ENCODE measurements around the gene RBP4. TPM values are rescaled to one million over a fixed set of nuclear protein-coding genes. Genes with fewer than 3 reads are reported as not detected.

Gene RBP4
- total and polyA plus RNA-seq, 10 of the 15 experiments (the other 5 are each of a cell fraction or from before 2014, with no cell fraction given) = 1.2 TPM; not detected in 9

- in situ Hi-C loops (cut with MboI) = no loop called here
- Histone ChIP-seq H3K27me3 (replicated peaks in 1 of 2; ENCODE audit: control insufficient read depth in 2 of 2, insufficient read depth in 2 of 2, low read length in 1 of 2) (peaks cover 0 to 3% of the 10 kb centered on the region in 2 experiments; a peak in 1 of 4 replicates), H4K20me1 (ENCODE audit: control insufficient read depth, insufficient read depth) (no peaks in the 10 kb centered on the region), H2AFZ (ENCODE audit: control insufficient read depth, low read depth, low read length) (no peak overlapping the region), H3K4me2 (ENCODE audit: control insufficient read depth, insufficient read depth) (no peak overlapping the region), H3K4me1 (ENCODE audit: control insufficient read depth, insufficient read depth, low read length) (no peaks in the 10 kb centered on the region), H3K79me2 (ENCODE audit: control insufficient read depth, insufficient read depth, low read length) (no peaks in the 10 kb centered on the region), H3K9me3 (replicated peaks; ENCODE audit: control insufficient read depth, insufficient read depth, low read length) (no peaks in the 10 kb centered on the region), H3K27ac (ENCODE audit: control insufficient read depth, insufficient read depth) (no peak overlapping the region), H3K36me3 (ENCODE audit: control insufficient read depth in 2 of 2, insufficient read depth in 2 of 2, low read length in 1 of 2) (no peaks in the 10 kb centered on the region), H3K4me3 (no peak overlapping the region), H3K9ac (ENCODE audit: control insufficient read depth, insufficient read depth, low read length) (no peak overlapping the region)
- ChIA-PET POLR2A (no interaction called here), SMC1A (ENCODE audit: uncharacterized antibody, unreplicated experiment) (no interaction called here), CTCF (interaction anchor here (1.0 kb wide), 1 partner anchor 30 kb away, joined by 3 read pairs; no protein-coding TSS in a partner anchor), RAD21 (ENCODE audit: unreplicated experiment) (no interaction called here)
- intact Hi-C loops (cut with micrococcal nuclease; ENCODE audit: unreplicated experiment) = no loop called here
- WGBS (ENCODE audit: insufficient coverage, insufficient replicate concordance, low lambda C conversion rate, missing lambda C conversion rate) = 37% methylated on average over 8 of the region's 8 CpGs
- DNase-seq (ENCODE audit: low read depth, low spot score) (no peak), FAIRE-seq (no peak), ATAC-seq (peak; percentile 73)
- no TSS peak for BruUV-seq (replicated peaks)
- TF ChIP-seq MAX (IDR thresholded peaks at IDR 0.05; ENCODE audit: low read depth, low read length) (no peak), SPI1 (IDR thresholded peaks at IDR 0.05; ENCODE audit: borderline replicate concordance, insufficient read depth, low read depth, low read length) (peak; percentile 88)
These were observed 9.8 kb downstream of the RBP4 start for GRCh38 chr10:93591065-93591808.

GRCh38 chr10:93590638-93591037 is 10.4 kb downstream of the RBP4 start:
- H3K4me2 ChIP-seq (ENCODE audit: control insufficient read depth, insufficient read depth) = no peak overlapping the region
- FAIRE-seq (no peak), ATAC-seq (no peak), DNase-seq (ENCODE audit: low read depth, low spot score) (no peak)
- no peaks in the 10 kb centered on the region for H4K20me1 ChIP-seq (ENCODE audit: control insufficient read depth, insufficient read depth)
- no peak overlapping the region for H3K27ac ChIP-seq (ENCODE audit: control insufficient read depth, insufficient read depth)
- ChIA-PET CTCF (interaction anchor here (1.0 kb wide), 1 partner anchor 30 kb away, joined by 3 read pairs; no protein-coding TSS in a partner anchor), POLR2A (no interaction called here), RAD21 (ENCODE audit: unreplicated experiment) (no interaction called here), SMC1A (ENCODE audit: uncharacterized antibody, unreplicated experiment) (no interaction called here)
- intact Hi-C loops (cut with micrococcal nuclease; ENCODE audit: unreplicated experiment) (no loop called here), in situ Hi-C loops (cut with MboI) (no loop called here)
- no peaks in the 10 kb centered on the region for H3K4me1 ChIP-seq (ENCODE audit: control insufficient read depth, insufficient read depth, low read length)
- no peak overlapping the region for H3K4me3 ChIP-seq
- H3K9ac ChIP-seq (ENCODE audit: control insufficient read depth, insufficient read depth, low read length) = no peak overlapping the region
- H2AFZ ChIP-seq (ENCODE audit: control insufficient read depth, low read depth, low read length) = no peak overlapping the region
- no TSS peak for BruUV-seq (replicated peaks)
- H3K27me3 ChIP-seq (replicated peaks in 1 of 2; ENCODE audit: control insufficient read depth in 2 of 2, insufficient read depth in 2 of 2, low read length in 1 of 2) = peaks cover 0 to 3% of the 10 kb centered on the region in 2 experiments; a peak in 1 of 4 replicates
- no peaks in the 10 kb centered on the region for H3K79me2 ChIP-seq (ENCODE audit: control insufficient read depth, insufficient read depth, low read length)
- H3K9me3 ChIP-seq (replicated peaks; ENCODE audit: control insufficient read depth, insufficient read depth, low read length) = no peaks in the 10 kb centered on the region
- WGBS (ENCODE audit: insufficient coverage, insufficient replicate concordance, low lambda C conversion rate, missing lambda C conversion rate) = 43% methylated on average over 7 of the region's 7 CpGs
- no peaks in the 10 kb centered on the region for H3K36me3 ChIP-seq (ENCODE audit: control insufficient read depth in 2 of 2, insufficient read depth in 2 of 2, low read length in 1 of 2)
- TF ChIP-seq RCOR1 (conservative IDR thresholded peaks at IDR 0.05; ENCODE audit: low read depth, low read length) = no peak
- TF ChIP-seq RB1 (IDR thresholded peaks at IDR 0.05; ENCODE audit: borderline replicate concordance) = no peak
- TF ChIP-seq MXI1 (IDR thresholded peaks at IDR 0.05; ENCODE audit: low read depth, low read length) = no peak
- no peak for TF ChIP-seq USF1 (IDR thresholded peaks at IDR 0.05; ENCODE audit: borderline replicate concordance, extremely low read length, insufficient read depth, low read depth, low read length)
- TF ChIP-seq PRDM15 (CRISPR knock-in tag; IDR thresholded peaks at IDR 0.05) = no peak
- no peak for TF ChIP-seq EP300 (IDR thresholded peaks at IDR 0.05; ENCODE audit: borderline replicate concordance in 1 of 2, control insufficient read depth in 1 of 2, low read depth in 2 of 2, low read length in 2 of 2)
